CD4-positive, alpha-beta T cell treated with Interleukin-15 for 4 hours (primary cell): ENCODE results near the gene PHF12.
A peak's percentile ranks its signal among the peaks of the same experiment; 100 is the strongest.
"Not testable (repeated sequence)": the region's sequence is repeated elsewhere in the genome, so short reads cannot be mapped to it uniquely, and the experiment has no call there.

Experiments used
- DNase-seq: peaks from one replicate; pipeline ENCODE4 v3.0.0-alpha.2; 2020; ENCODE audit warnings: low spot score

PHF12 gene

DNA sequence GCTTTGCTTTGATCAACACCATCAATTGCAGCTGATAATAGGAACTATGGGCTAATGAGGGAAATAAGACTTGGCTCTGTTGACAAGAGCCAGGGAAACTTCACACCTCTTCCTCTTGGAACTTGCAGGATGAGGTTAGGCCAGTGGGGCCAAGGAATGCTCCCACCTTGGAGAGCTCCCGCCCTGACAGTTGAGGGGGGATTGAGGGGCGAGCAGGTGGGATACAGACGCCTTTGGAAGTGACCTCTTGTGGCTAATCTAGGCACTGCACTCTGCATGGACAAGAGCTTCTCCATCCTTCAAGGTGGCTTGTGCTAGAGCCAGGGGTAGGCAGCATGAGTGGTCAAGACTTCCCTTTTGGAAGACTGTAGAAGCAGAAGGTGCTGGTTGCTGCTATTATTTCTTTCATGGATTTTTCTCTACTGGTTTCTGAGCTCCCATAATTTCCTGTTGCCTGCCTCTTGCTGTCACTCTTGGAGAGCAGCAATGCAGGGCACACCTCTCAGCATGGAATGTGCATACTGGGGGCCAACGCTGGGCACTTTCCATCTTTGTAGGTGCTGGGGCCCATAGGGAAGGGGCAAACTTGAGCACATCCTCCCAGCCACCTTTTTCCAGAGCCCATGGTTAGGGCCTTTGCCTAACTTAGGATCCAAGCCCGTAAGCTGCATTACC, 2.3 kb upstream of the PHF12 start:
- peak; percentile 44 for DNase-seq

DNA sequence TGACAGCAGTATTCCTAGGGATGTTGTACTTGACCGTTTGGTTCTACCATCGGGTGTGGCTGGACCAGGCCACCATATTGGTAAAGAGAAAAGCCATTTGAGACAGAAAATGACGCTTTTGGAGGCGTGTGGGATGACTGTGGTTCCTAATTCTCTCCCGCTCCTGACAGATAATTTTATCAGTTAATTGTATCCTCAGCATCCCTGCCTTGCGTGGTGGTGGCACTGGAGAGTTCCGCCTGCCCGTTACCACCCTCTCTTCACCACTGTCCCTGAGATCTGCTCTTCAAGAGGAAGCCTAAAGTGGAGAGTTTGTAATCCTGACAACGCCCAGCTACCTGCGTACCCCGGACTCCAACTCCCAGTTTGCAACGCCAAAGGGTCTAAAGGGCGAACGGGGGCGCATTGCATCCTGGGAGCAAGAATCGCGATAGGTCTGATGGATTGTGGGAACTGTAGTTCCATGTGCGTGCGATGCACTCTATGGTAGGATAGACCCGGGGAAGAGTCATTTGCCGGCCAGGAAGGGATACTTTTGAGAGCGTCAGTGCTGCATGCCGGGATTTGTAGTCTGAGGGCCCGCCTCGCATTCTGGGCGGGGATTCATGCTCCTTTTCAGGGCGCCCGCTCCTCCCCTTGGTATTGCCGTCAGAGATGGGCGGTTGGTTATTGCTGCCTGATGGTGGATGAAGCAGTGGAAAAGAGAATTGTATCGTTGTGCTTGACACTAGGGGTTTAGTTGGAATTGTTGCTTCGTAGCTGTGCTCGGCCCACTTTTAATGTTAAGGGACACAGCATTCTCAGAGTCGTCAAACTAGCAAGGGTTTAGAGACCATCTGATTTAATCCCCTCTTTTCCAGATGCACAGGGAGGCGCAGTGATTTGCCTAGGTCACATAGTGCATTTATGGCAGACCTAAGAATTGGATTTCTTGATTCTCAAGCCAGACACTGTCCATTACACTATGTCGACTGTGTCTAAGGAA, 965 bp upstream of the PHF12 start:
- DNase-seq: peak; percentile 99

- no peak for DNase-seq
These were observed 428 bp downstream of the PHF12 start for GRCh38 chr17:28950752-28951427.

- peak; percentile 35 for DNase-seq
These were observed 1.1 kb downstream of the PHF12 start for GRCh38 chr17:28950017-28950751.

GRCh38 chr17:28949185-28950016, 1.9 kb downstream of the PHF12 start:
- peak; percentile 28 for DNase-seq

DNA sequence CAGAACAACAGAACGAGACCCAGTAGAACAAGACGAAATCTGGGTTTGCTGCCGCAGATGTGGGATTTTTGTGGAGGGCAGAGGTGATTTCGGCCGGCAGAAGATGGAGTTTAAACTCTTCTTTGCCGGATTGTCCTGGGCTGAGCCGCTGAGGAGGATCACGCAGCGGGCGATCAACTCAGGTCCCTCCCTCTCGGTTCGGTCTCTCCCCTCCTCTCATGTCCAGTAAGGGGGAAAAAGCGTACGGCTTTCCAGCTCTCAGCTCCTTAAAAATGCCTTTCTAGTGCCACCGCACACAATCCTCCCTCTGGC, 2.5 kb downstream of the PHF12 start:
- DNase-seq: no peak

- DNase-seq: no peak
These were observed 3.0 kb downstream of the PHF12 start for GRCh38 chr17:28948342-28948741.

GRCh38 chr17:28947639-28948038, 3.7 kb downstream of the PHF12 start:
- no peak for DNase-seq

GRCh38 chr17:28946239-28946638, 5.1 kb downstream of the PHF12 start:
- peak; percentile 18 for DNase-seq

GRCh38 chr17:28944862-28945741, 6.2 kb downstream of the PHF12 start:
- no peak for DNase-seq

GRCh38 chr17:28944343-28944742, 7.0 kb downstream of the PHF12 start:
- no peak for DNase-seq

GRCh38 chr17:28942925-28943324, 8.4 kb downstream of the PHF12 start:
- no peak for DNase-seq

GRCh38 chr17:28941251-28941650, 10.1 kb downstream of the PHF12 start:
- DNase-seq: no peak

- no peak for DNase-seq
These were observed 10.6 kb downstream of the PHF12 start for GRCh38 chr17:28940675-28941074.

GRCh38 chr17:28940142-28940541, 11.2 kb downstream of the PHF12 start:
- no peak for DNase-seq

- DNase-seq: no peak
These were observed 12.8 kb downstream of the PHF12 start for GRCh38 chr17:28938552-28938951.

DNA sequence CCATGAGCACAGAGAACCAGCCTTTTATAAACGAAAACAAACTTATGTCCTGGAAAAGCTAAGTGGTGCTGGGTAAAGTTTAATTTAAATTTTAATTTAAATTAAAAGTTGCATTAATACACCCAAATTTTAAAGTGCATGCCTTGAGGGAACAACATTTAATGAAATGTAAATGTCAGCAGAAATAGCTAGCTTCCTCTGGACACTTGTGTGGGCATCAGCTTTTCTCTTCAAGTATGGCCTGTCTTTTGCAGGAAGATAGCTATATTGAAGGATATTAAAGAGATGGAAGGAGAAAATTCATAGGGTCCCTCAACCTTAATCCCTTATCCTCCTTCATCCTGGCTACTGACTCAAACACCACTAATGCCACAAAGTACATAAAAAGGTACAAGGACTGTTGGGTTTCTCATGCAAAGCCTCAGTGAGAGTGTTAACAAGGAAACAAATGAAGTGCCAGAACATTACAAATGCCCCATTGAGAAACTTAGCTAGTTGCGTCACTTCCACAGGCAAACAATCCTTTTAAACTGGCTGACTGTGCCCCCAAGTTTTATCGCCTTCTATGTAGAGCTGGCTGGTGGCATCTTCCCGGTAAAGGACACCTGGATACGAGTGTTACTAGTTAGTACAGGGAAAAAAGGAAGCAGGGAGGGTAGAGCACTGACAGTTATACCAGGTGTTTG, 14.1 kb downstream of the PHF12 start:
- DNase-seq: no peak

- no peak for DNase-seq
These were observed 15.4 kb downstream of the PHF12 start for GRCh38 chr17:28935744-28936460.

GRCh38 chr17:28934508-28934907, 16.8 kb downstream of the PHF12 start:
- not testable (repeated sequence) for DNase-seq
